ENCODE measurements around the gene HNRNPD.

DNA sequence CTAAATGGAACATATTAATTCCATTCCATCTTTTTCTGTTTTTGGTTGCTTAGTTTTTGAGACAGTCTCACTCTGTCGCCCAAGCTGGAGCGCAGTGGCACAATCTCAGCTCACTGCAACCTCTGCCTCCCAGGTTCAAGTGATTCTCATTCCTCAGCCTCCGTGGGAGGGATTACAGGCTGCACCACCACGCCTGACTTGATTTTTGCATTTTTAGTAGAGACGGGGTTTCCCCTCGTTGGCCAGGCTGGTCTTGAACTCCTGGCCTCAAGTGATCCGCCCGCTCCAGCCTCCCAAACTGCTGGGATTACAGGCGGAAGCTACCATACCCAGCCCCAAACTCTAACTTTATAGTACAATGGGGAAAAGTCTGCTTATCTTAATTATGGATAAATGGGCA, 11.2 kb downstream of the HNRNPD start:
- TF ChIP-seq EP300 (IDR thresholded peaks at IDR 0.05) (no peak), POLR2A (IDR thresholded peaks at IDR 0.05) (no peak), POLR2AphosphoS5 (IDR thresholded peaks at IDR 0.05) (no peak)
- TF ChIP-seq, protein P1, sequence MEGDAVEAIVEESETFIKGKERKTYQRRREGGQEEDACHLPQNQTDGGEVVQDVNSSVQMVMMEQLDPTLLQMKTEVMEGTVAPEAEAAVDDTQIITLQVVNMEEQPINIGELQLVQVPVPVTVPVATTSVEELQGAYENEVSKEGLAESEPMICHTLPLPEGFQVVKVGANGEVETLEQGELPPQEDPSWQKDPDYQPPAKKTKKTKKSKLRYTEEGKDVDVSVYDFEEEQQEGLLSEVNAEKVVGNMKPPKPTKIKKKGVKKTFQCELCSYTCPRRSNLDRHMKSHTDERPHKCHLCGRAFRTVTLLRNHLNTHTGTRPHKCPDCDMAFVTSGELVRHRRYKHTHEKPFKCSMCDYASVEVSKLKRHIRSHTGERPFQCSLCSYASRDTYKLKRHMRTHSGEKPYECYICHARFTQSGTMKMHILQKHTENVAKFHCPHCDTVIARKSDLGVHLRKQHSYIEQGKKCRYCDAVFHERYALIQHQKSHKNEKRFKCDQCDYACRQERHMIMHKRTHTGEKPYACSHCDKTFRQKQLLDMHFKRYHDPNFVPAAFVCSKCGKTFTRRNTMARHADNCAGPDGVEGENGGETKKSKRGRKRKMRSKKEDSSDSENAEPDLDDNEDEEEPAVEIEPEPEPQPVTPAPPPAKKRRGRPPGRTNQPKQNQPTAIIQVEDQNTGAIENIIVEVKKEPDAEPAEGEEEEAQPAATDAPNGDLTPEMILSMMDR (IDR thresholded peaks at IDR 0.05), result no peak

Measured in upper lobe of left lung (tissue), 4 donors.